ENCODE data around the gene KCNJ15.

KCNJ15 gene

GRCh38 chr21:38287476-38287875, 30.7 kb downstream of the KCNJ15 start:
- no peak for TF ChIP-seq CTCF (IDR thresholded peaks at IDR 0.05)

DNA sequence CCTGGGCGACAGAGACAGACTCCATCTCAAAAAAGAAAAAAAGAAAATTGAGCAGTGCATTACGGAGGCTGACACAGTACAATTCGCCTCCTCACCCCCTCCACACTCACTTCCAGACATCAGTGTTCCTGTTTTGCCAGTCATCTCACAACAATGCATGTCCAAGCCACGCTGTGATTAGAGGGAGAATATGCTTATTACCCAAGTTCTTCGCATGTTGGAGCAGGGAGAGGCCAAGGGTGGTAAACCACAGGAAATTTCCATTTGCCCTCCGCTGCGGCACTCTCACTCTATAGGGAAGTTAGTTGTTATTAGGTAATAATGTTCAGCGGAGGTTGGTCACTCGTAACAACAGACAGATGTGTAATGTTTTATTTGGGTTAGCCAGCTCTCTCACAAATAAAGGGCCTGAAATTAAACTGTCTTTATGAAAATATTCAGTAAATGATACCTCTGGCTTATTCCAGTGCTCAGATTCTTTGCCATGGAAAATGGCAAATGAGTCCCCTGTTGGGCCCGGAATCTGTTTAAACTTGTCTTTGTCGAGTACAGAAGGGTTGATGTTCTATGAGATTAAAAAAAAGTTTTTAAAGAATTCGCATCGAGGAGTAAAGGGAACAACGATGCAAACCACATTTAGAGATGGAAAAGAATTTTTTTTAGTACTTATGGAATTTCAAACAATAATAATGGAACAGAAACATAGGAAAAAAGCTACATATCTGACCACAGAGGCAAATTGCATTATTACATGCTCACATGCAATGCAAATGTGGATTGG, 33.1 kb downstream of the KCNJ15 start:
- no peak for TF ChIP-seq CTCF (IDR thresholded peaks at IDR 0.05)

GRCh38 chr21:38290809-38291208, 34.0 kb downstream of the KCNJ15 start:
- no peak for TF ChIP-seq CTCF (IDR thresholded peaks at IDR 0.05)

GRCh38 chr21:38291874-38292273, 35.1 kb downstream of the KCNJ15 start:
- no peak for TF ChIP-seq CTCF (IDR thresholded peaks at IDR 0.05)

- TF ChIP-seq CTCF (IDR thresholded peaks at IDR 0.05), result no peak
Measured at GRCh38 chr21:38293113-38293512, 36.3 kb downstream of the KCNJ15 start.

DNA sequence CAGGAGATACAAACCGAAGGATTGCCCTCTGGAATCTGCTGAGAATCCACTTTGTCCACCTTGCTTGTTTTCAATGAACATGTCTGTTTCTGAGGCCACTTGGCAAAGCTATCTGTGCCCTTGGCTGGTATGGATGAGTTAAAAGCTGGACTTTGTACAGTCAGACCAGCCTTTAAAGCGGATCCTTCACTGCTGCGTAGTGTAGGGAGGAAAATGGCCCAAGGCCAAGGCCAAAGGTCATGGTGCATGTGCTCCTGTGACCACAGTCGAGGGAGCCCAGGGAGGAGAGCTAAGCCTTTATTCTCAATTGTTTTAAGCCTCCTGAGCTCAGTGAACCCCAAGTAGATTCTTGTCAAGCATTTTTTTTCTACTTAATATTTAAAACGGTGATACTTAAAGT, 37.0 kb downstream of the KCNJ15 start:
- TF ChIP-seq CTCF (IDR thresholded peaks at IDR 0.05), result no peak

- no peak for TF ChIP-seq CTCF (IDR thresholded peaks at IDR 0.05)
Measured at GRCh38 chr21:38294609-38295008, 37.8 kb downstream of the KCNJ15 start.
